Mammary epithelial cell (primary cell): Measurements from ENCODE around the gene VIPR2.

Experiments
- EZH2 ChIP-seq: IDR thresholded peaks from 2 replicates; pipeline ENCODE4 v1.6.1; 2012; ENCODE audit warnings: low read length, inconsistent platforms, borderline replicate concordance
- TF ChIP-seq, protein P1 (sequence below), 2 donors: IDR thresholded peaks in 1 of 2; conservative IDR thresholded peaks in 1 of 2; 2 replicates each; pipeline ENCODE4 v1.5.1; 2011 to 2012; ENCODE audit warnings: inconsistent platforms in 2 of 2, low read length in 2 of 2, mild to moderate bottlenecking in 2 of 2, control low read depth in 1 of 2, low read depth in 1 of 2; ENCODE audit not compliant: insufficient read depth in 1 of 2; ENCODE audit errors: extremely low read depth in 1 of 2

DNA sequence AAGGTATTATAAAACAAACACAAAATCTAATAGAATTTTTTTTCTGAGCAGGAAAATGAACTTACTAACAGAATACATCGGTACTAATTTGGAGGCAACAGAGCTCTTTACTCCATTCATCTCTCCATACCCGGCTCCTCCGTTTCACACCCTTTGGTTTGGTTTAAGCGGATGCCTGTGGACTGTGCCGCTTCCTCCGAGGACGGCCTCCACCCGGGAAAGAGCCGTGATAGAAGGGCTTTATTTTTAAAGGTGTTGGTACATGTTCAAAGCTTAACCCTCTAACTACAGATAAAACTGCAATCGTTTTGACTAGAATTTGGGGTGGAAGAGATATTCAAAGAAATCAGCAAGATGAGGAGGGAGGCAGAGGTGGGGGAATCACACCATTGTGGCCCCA is 1.9 kb downstream of the VIPR2 start:
- TF ChIP-seq, protein P1, sequence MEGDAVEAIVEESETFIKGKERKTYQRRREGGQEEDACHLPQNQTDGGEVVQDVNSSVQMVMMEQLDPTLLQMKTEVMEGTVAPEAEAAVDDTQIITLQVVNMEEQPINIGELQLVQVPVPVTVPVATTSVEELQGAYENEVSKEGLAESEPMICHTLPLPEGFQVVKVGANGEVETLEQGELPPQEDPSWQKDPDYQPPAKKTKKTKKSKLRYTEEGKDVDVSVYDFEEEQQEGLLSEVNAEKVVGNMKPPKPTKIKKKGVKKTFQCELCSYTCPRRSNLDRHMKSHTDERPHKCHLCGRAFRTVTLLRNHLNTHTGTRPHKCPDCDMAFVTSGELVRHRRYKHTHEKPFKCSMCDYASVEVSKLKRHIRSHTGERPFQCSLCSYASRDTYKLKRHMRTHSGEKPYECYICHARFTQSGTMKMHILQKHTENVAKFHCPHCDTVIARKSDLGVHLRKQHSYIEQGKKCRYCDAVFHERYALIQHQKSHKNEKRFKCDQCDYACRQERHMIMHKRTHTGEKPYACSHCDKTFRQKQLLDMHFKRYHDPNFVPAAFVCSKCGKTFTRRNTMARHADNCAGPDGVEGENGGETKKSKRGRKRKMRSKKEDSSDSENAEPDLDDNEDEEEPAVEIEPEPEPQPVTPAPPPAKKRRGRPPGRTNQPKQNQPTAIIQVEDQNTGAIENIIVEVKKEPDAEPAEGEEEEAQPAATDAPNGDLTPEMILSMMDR (conservative IDR thresholded peaks at IDR 0.05 in 1 of 2, IDR thresholded peaks at IDR 0.05 in 1 of 2; ENCODE audit: extremely low read depth in 1 of 2, insufficient read depth in 1 of 2, low read depth in 1 of 2, low read length in 2 of 2) = no peak
- TF ChIP-seq EZH2 = no peak
